Neural cell (in vitro differentiated cells): ENCODE results near the gene PHLDA2.

Source experiments
- CTCF ChIP-seq: fragments of 450-650 bp; IDR thresholded peaks from 2 replicates; pipeline ENCODE4 v1.5.1; 2014; ENCODE audit warnings: antibody characterized with exemption, mild to moderate bottlenecking, moderate library complexity; ENCODE audit not compliant: poor library complexity, severe bottlenecking
- EP300 ChIP-seq: fragments of 450-650 bp; conservative IDR thresholded peaks from 2 replicates; pipeline ENCODE4 v1.6.1; 2014; ENCODE audit warnings: antibody characterized with exemption, mild to moderate bottlenecking, moderate library complexity; ENCODE audit not compliant: poor library complexity, severe bottlenecking
- EZH2 ChIP-seq: fragments of 200-600, 300-800 bp; shearing (Covaris generic), sonication (generic); IDR thresholded peaks from 2 replicates; pipeline ENCODE4 v1.6.1; 2014; ENCODE audit warnings: antibody characterized with exemption, low read length, borderline replicate concordance, mild to moderate bottlenecking; ENCODE audit not compliant: insufficient read depth, poor library complexity, severe bottlenecking
- MXI1 ChIP-seq: fragments of 450-650 bp; conservative IDR thresholded peaks from 2 replicates; pipeline ENCODE4 v1.6.1; 2014; ENCODE audit warnings: antibody characterized with exemption, mild to moderate bottlenecking; ENCODE audit not compliant: poor library complexity, severe bottlenecking
- POLR2AphosphoS5 ChIP-seq: IDR thresholded peaks from 2 replicates; pipeline ENCODE4 v1.6.1; 2012
- RAD21 ChIP-seq: fragments of 450-650 bp; conservative IDR thresholded peaks from 2 replicates; pipeline ENCODE4 v1.6.1; 2014; ENCODE audit warnings: antibody characterized with exemption, mild to moderate bottlenecking, moderate library complexity
- REST ChIP-seq: IDR thresholded peaks from 2 replicates; pipeline ENCODE4 v1.6.1; 2012; ENCODE audit warnings: borderline replicate concordance

DNA sequence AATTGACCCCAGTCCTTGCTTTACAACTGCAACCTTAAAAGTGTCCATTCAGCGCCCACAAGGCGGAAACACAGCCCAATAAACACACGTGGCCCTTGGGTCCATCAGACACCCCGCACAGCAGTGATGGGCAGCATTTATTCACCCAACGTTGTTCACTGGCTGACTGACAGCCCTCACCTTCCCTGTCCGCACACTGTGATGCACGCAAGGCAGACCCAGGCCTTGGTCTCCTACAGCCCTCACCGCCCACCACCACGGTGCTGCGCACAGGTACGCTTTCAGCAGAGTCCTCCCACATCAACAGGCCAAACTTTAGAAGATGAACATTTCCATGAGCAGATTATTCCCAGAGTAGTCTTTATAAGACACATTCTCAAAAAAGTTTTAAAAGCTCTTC lies 20.7 kb upstream of the PHLDA2 start:
- TF ChIP-seq EZH2, result no peak
- no peak for TF ChIP-seq POLR2AphosphoS5
- TF ChIP-seq CTCF, result no peak
- no peak for TF ChIP-seq MXI1
- no peak for TF ChIP-seq RAD21
- no peak for TF ChIP-seq EP300
- TF ChIP-seq REST, result no peak
